ENCODE data around the gene VIPAS39.

- no peak for TF ChIP-seq POLR2A (IDR thresholded peaks at IDR 0.05)
- no peak for TF ChIP-seq CTCF (IDR thresholded peaks at IDR 0.05)
Observed at GRCh38 chr14:77482422-77482821, 25.0 kb upstream of the VIPAS39 start.
